Astrocyte (in vitro differentiated cells and primary cell): Measurements from ENCODE around the gene CLASP1. TPM values are rescaled to one million over a fixed set of nuclear protein-coding genes. Genes with fewer than 3 reads are reported as not detected.

Experiments used
- DNase-seq: peaks from one replicate; pipeline ENCODE4 v3.0.0-alpha.2; 2010; ENCODE audit warnings: low read depth
- FAIRE-seq: peaks from 2 replicates; lab custom pipeline; 2011; peaks lifted over from hg19 to GRCh38; lab: Jason Lieb, UNC
- H2AFZ ChIP-seq: 2 replicates; pipeline ENCODE4 v1.6.0; 2012; ENCODE audit warnings: low read depth, low read length, inconsistent platforms
- H3K27ac ChIP-seq: 2 replicates; pipeline ENCODE4 v1.5.1; 2011; ENCODE audit warnings: low read depth, low read length, inconsistent platforms
- H3K27me3 ChIP-seq: 2 replicates; pipeline ENCODE4 v1.6.0; 2011; ENCODE audit warnings: low read length, inconsistent platforms; ENCODE audit not compliant: insufficient read depth
- H3K36me3 ChIP-seq: 2 replicates; pipeline ENCODE4 v1.5.1; 2011; ENCODE audit warnings: low read length, inconsistent platforms; ENCODE audit not compliant: insufficient read depth
- H3K4me1 ChIP-seq: 2 replicates; pipeline ENCODE4 v1.5.1; 2011; ENCODE audit warnings: low read length, inconsistent platforms; ENCODE audit not compliant: insufficient read depth
- H3K4me2 ChIP-seq: 2 replicates; pipeline ENCODE4 v1.6.0; 2012; ENCODE audit warnings: low read length, inconsistent platforms
- H3K4me3 ChIP-seq: 2 replicates; pipeline ENCODE4 v1.5.1; 2011; ENCODE audit warnings: low read depth, mild to moderate bottlenecking, low read length, inconsistent platforms; ENCODE audit not compliant: insufficient read depth
- H3K79me2 ChIP-seq: 2 replicates; pipeline ENCODE4 v1.6.0; 2012; ENCODE audit warnings: mild to moderate bottlenecking, low read length, inconsistent platforms; ENCODE audit not compliant: insufficient read depth
- H3K9ac ChIP-seq: 2 replicates; pipeline ENCODE4 v1.6.0; 2012; ENCODE audit warnings: mild to moderate bottlenecking, low read length, inconsistent platforms
- H3K9me3 ChIP-seq: 2 replicates; pipeline ENCODE4 v1.5.1; 2012; ENCODE audit warnings: low read depth, mild to moderate bottlenecking, low read length, inconsistent platforms; ENCODE audit not compliant: insufficient read depth
- H4K20me1 ChIP-seq: 2 replicates; pipeline ENCODE4 v1.6.0; 2012; ENCODE audit warnings: low read length, inconsistent platforms; ENCODE audit not compliant: insufficient read depth
- H3K27ac Mint-ChIP-seq: one replicate; pipeline ENCODE4 v1.8.0; 2021; ENCODE audit warnings: mild to moderate bottlenecking, mixed read lengths; ENCODE audit not compliant: unreplicated experiment
- H3K27me3 Mint-ChIP-seq: one replicate; pipeline ENCODE4 v1.8.0; 2021; ENCODE audit warnings: low read depth, mixed read lengths; ENCODE audit not compliant: unreplicated experiment
- H3K36me3 Mint-ChIP-seq: one replicate; pipeline ENCODE4 v1.8.0; 2021; ENCODE audit warnings: low read depth, mixed read lengths; ENCODE audit not compliant: unreplicated experiment
- H3K4me1 Mint-ChIP-seq: one replicate; pipeline ENCODE4 v1.8.0; 2021; ENCODE audit warnings: low read depth, mixed read lengths; ENCODE audit not compliant: unreplicated experiment
- H3K4me3 Mint-ChIP-seq: one replicate; pipeline ENCODE4 v1.8.0; 2021; ENCODE audit warnings: mild to moderate bottlenecking, moderate library complexity, mixed read lengths; ENCODE audit not compliant: unreplicated experiment
- H3K9me3 Mint-ChIP-seq: one replicate; pipeline ENCODE4 v1.8.0; 2021; ENCODE audit warnings: mild to moderate bottlenecking, mixed read lengths; ENCODE audit not compliant: unreplicated experiment
- CTCF ChIP-seq: IDR thresholded peaks from 2 replicates; pipeline ENCODE4 v1.5.1; 2011; ENCODE audit warnings: low read depth, mild to moderate bottlenecking, inconsistent platforms, low read length, moderate library complexity; ENCODE audit not compliant: insufficient read depth
- EZH2 ChIP-seq: IDR thresholded peaks from 2 replicates; pipeline ENCODE4 v1.6.1; 2012; ENCODE audit warnings: mild to moderate bottlenecking, low read length, inconsistent platforms; ENCODE audit not compliant: insufficient read depth
- total RNA-seq: library from RNA; stranded (reverse); gene quantifications from 2 replicates; pipeline ENCODE4 v1.2.1, GENCODE V29; 2021

CLASP1 gene
- total RNA-seq, 1 donor from 2014 or later: 56.7 TPM

- Histone ChIP-seq H3K9me3 (no peaks in the 10 kb centered on the region), H3K36me3 (no peaks in the 10 kb centered on the region), H3K9ac (no peak overlapping the region), H3K27ac (no peak overlapping the region), H2AFZ (no peak overlapping the region), H3K4me1 (peaks cover 10% of the 10 kb centered on the region), H3K4me2 (no peak overlapping the region), H3K79me2 (peaks cover 36% of the 10 kb centered on the region), H4K20me1 (no peaks in the 10 kb centered on the region), H3K27me3 (no peaks in the 10 kb centered on the region), H3K4me3 (no peak overlapping the region)
- no peak for TF ChIP-seq EZH2
- TF ChIP-seq CTCF: no peak
- H3K36me3 Mint-ChIP-seq: no peaks in the 10 kb centered on the region
- H3K9me3 Mint-ChIP-seq: no peaks in the 10 kb centered on the region
- peaks cover 5% of the 10 kb centered on the region for H3K4me1 Mint-ChIP-seq
- no peak for FAIRE-seq
- no peak overlapping the region for H3K4me3 Mint-ChIP-seq
- H3K27me3 Mint-ChIP-seq: no peaks in the 10 kb centered on the region
- no peak overlapping the region for H3K27ac Mint-ChIP-seq
- no peak for DNase-seq
Measured at GRCh38 chr2:121653035-121653434, 3.8 kb upstream of the CLASP1 start.

GRCh38 chr2:121650315-121650930, 1.2 kb upstream of the CLASP1 start:
- H3K9ac ChIP-seq: peak overlapping the region; percentile 91
- H3K9me3 Mint-ChIP-seq: no peaks in the 10 kb centered on the region
- no peaks in the 10 kb centered on the region for H3K9me3 ChIP-seq
- peak overlapping the region; percentile 87 for H3K4me2 ChIP-seq
- peaks cover 16% of the 10 kb centered on the region for H3K4me1 ChIP-seq
- no peaks in the 10 kb centered on the region for H3K27me3 Mint-ChIP-seq
- H3K27ac Mint-ChIP-seq: peak overlapping the region; percentile 99
- peak overlapping the region; percentile 83 for H3K4me3 ChIP-seq
- H3K27me3 ChIP-seq: no peaks in the 10 kb centered on the region
- peak overlapping the region; percentile 94 for H3K4me3 Mint-ChIP-seq
- peak overlapping the region; percentile 93 for H3K27ac ChIP-seq
- H3K79me2 ChIP-seq: peaks cover 62% of the 10 kb centered on the region
- H4K20me1 ChIP-seq: peaks cover 8% of the 10 kb centered on the region
- H3K4me1 Mint-ChIP-seq: peaks cover 5% of the 10 kb centered on the region
- peak overlapping the region; percentile 88 for H2AFZ ChIP-seq
- H3K36me3 Mint-ChIP-seq: no peaks in the 10 kb centered on the region
- peak; percentile 19 for DNase-seq
- H3K36me3 ChIP-seq: no peaks in the 10 kb centered on the region
- no peak for FAIRE-seq
- no peak for TF ChIP-seq CTCF
- TF ChIP-seq EZH2: no peak

GRCh38 chr2:121649596-121650314, 493 bp upstream of the CLASP1 start:
- Histone ChIP-seq H3K4me2 (peak overlapping the region; percentile 87), H3K9me3 (no peaks in the 10 kb centered on the region), H3K4me3 (peak overlapping the region; percentile 83), H3K9ac (peak overlapping the region; percentile 91), H3K27me3 (no peaks in the 10 kb centered on the region), H3K36me3 (no peaks in the 10 kb centered on the region), H3K4me1 (peaks cover 16% of the 10 kb centered on the region), H4K20me1 (peaks cover 15% of the 10 kb centered on the region), H3K27ac (peak overlapping the region; percentile 93), H2AFZ (peak overlapping the region; percentile 88), H3K79me2 (peaks cover 69% of the 10 kb centered on the region)
- Mint-ChIP-seq H3K36me3 (no peaks in the 10 kb centered on the region), H3K4me1 (peaks cover 5% of the 10 kb centered on the region), H3K27me3 (no peaks in the 10 kb centered on the region), H3K27ac (peak overlapping the region; percentile 99), H3K4me3 (peak overlapping the region; percentile 94), H3K9me3 (no peaks in the 10 kb centered on the region)
- DNase-seq: peak; percentile 94
- TF ChIP-seq CTCF: no peak
- no peak for TF ChIP-seq EZH2
- no peak for FAIRE-seq
